Effector memory CD4-positive, alpha-beta T cell (primary cell): ENCODE results near the gene ULK3.

Experiments
- DNase-seq, 3 donors: peaks; one replicate each; pipeline ENCODE4 v3.0.0-alpha.2; 2020
- H3K27ac ChIP-seq: 2 replicates; pipeline ENCODE4 v1.7.0; 2013; ENCODE audit warnings: mild to moderate bottlenecking, low read length, moderate library complexity; ENCODE audit not compliant: insufficient read depth, poor library complexity, severe bottlenecking
- H3K27me3 ChIP-seq: replicated peaks from 2 replicates; pipeline ENCODE4 v1.7.0; 2013; ENCODE audit warnings: mild to moderate bottlenecking, low read length; ENCODE audit not compliant: insufficient read depth, control insufficient read depth, poor library complexity, severe bottlenecking
- H3K36me3 ChIP-seq: 2 replicates; pipeline ENCODE4 v1.7.0; 2013; ENCODE audit warnings: mild to moderate bottlenecking, low read length, moderate library complexity; ENCODE audit not compliant: control insufficient read depth, insufficient read depth
- H3K4me1 ChIP-seq: 2 replicates; pipeline ENCODE4 v1.7.0; 2013; ENCODE audit warnings: low read length, mild to moderate bottlenecking; ENCODE audit not compliant: control insufficient read depth, insufficient read depth, poor library complexity, severe bottlenecking
- H3K4me3 ChIP-seq: 2 replicates; pipeline ENCODE4 v1.7.0; 2013; ENCODE audit warnings: low read length, low read depth, mild to moderate bottlenecking; ENCODE audit not compliant: insufficient read depth, poor library complexity, severe bottlenecking
- H3K9me3 ChIP-seq: 2 replicates; pipeline ENCODE4 v1.7.0; 2013; ENCODE audit warnings: mild to moderate bottlenecking, low read length, moderate library complexity; ENCODE audit not compliant: control insufficient read depth

Gene ULK3

GRCh38 chr15:74793135-74794028 lies 49.6 kb downstream of the ULK3 start:
- H3K36me3 ChIP-seq: peaks cover 10% of the 10 kb centered on the region
- H3K4me3 ChIP-seq: peak overlapping the region; percentile 38
- peak overlapping the region; percentile 90 for H3K27ac ChIP-seq
- H3K4me1 ChIP-seq: peaks cover 97% of the 10 kb centered on the region
- no peaks in the 10 kb centered on the region for H3K9me3 ChIP-seq
- H3K27me3 ChIP-seq: no peaks in the 10 kb centered on the region
- peak; percentile 64 to 67 (median 65) for DNase-seq

- DNase-seq: no peak
- H3K9me3 ChIP-seq: no peaks in the 10 kb centered on the region
- H3K36me3 ChIP-seq: peaks cover 3% of the 10 kb centered on the region
- H3K27ac ChIP-seq: peak overlapping the region; percentile 90
- peak overlapping the region; percentile 19 for H3K4me3 ChIP-seq
- peaks cover 97% of the 10 kb centered on the region for H3K4me1 ChIP-seq
- H3K27me3 ChIP-seq: no peaks in the 10 kb centered on the region
Measured at GRCh38 chr15:74792227-74793016, 50.5 kb downstream of the ULK3 start.

- DNase-seq: no peak
- Histone ChIP-seq H3K4me3 (peak overlapping the region; percentile 19), H3K9me3 (no peaks in the 10 kb centered on the region), H3K4me1 (peaks cover 97% of the 10 kb centered on the region), H3K27ac (peak overlapping the region; percentile 90), H3K36me3 (peaks cover 3% of the 10 kb centered on the region), H3K27me3 (no peaks in the 10 kb centered on the region)
Measured at GRCh38 chr15:74791667-74792066, 51.3 kb downstream of the ULK3 start.

GRCh38 chr15:74791007-74791406 lies 51.9 kb downstream of the ULK3 start:
- Histone ChIP-seq H3K9me3 (no peaks in the 10 kb centered on the region), H3K4me1 (peaks cover 98% of the 10 kb centered on the region), H3K27me3 (no peaks in the 10 kb centered on the region), H3K36me3 (peaks cover 3% of the 10 kb centered on the region), H3K27ac (peak overlapping the region; percentile 90), H3K4me3 (peak overlapping the region; percentile 99)
- DNase-seq: no peak

- H3K36me3 ChIP-seq: peaks cover 3% of the 10 kb centered on the region
- peaks cover 98% of the 10 kb centered on the region for H3K4me1 ChIP-seq
- DNase-seq: peak in 2 of 3 donors; percentile 39 to 40
- H3K27me3 ChIP-seq: no peaks in the 10 kb centered on the region
- peak overlapping the region; percentile 99 for H3K4me3 ChIP-seq
- H3K9me3 ChIP-seq: no peaks in the 10 kb centered on the region
- H3K27ac ChIP-seq: peak overlapping the region; percentile 90
Measured at GRCh38 chr15:74790080-74790916, 52.7 kb downstream of the ULK3 start.

GRCh38 chr15:74789741-74790079 lies 53.2 kb downstream of the ULK3 start:
- H3K27ac ChIP-seq: peak overlapping the region; percentile 90
- H3K4me3 ChIP-seq: peak overlapping the region; percentile 99
- no peaks in the 10 kb centered on the region for H3K9me3 ChIP-seq
- H3K4me1 ChIP-seq: peaks cover 97% of the 10 kb centered on the region
- DNase-seq: no peak
- H3K36me3 ChIP-seq: peaks cover 1% of the 10 kb centered on the region
- H3K27me3 ChIP-seq: no peaks in the 10 kb centered on the region

- H3K9me3 ChIP-seq: no peaks in the 10 kb centered on the region
- H3K27ac ChIP-seq: peak overlapping the region; percentile 90
- peaks cover 97% of the 10 kb centered on the region for H3K4me1 ChIP-seq
- H3K4me3 ChIP-seq: peak overlapping the region; percentile 99
- DNase-seq: no peak
- no peaks in the 10 kb centered on the region for H3K27me3 ChIP-seq
- H3K36me3 ChIP-seq: no peaks in the 10 kb centered on the region
Measured at GRCh38 chr15:74789171-74789631, 53.8 kb downstream of the ULK3 start.

- Histone ChIP-seq H3K4me3 (peak overlapping the region; percentile 99), H3K27ac (peak overlapping the region; percentile 90), H3K36me3 (no peaks in the 10 kb centered on the region), H3K27me3 (no peaks in the 10 kb centered on the region), H3K9me3 (no peaks in the 10 kb centered on the region), H3K4me1 (peaks cover 97% of the 10 kb centered on the region)
- peak; percentile 55 to 59 (median 56) for DNase-seq
Measured at GRCh38 chr15:74788683-74789151, 54.2 kb downstream of the ULK3 start.

GRCh38 chr15:74788042-74788682 lies 54.8 kb downstream of the ULK3 start:
- peak overlapping the region; percentile 99 for H3K4me3 ChIP-seq

More at GRCh38 chr15:74788042-74788682, 54.8 kb downstream of the ULK3 start:
- H3K27ac ChIP-seq: peak overlapping the region; percentile 90
- H3K4me1 ChIP-seq: peaks cover 97% of the 10 kb centered on the region
- no peaks in the 10 kb centered on the region for H3K27me3 ChIP-seq
- no peaks in the 10 kb centered on the region for H3K36me3 ChIP-seq
- no peaks in the 10 kb centered on the region for H3K9me3 ChIP-seq
- no peak for DNase-seq
